Fibroblast of lung (primary cell): ENCODE data around the gene DRG1. TPM values are rescaled to one million over a fixed set of nuclear protein-coding genes. Genes with fewer than 3 reads are reported as not detected.

Experiments
- polyA plus RNA-seq, 2 donors: library from polyadenylated mRNA; depleted of rRNA in 1 of 2; stranded (reverse) in 1 of 2; unstranded in 1 of 2; fragments of >200 nt; gene quantifications; 2 replicates each; pipeline ENCODE4 v1.2.1, GENCODE V29; 2011 to 2012; ENCODE audit warnings: missing spikeins in 1 of 2
- total RNA-seq: library from RNA; depleted of rRNA; stranded (reverse); fragments of >200 nt; gene quantifications from 2 replicates; pipeline ENCODE4 v1.2.1, GENCODE V29; 2014

The DRG1 gene
- total and polyA plus RNA-seq, 2 donors (not counting 1 experiment from before 2014, with no cell fraction given): 76.4 to 78.8 TPM

Other genes starting within 250 kb of the DRG1 start
- 25.7 and 31.2 TPM in 2 replicates for gene RNF185, start 239.4 kb upstream of the DRG1 start, total RNA-seq
- gene RNF185, start 239.4 kb upstream of the DRG1 start, polyA plus RNA-seq: 55.8 and 56.1 TPM in 2 replicates
- 13.9 and 20.0 TPM in 2 replicates for gene LIMK2, start 187.3 kb upstream of the DRG1 start, total RNA-seq
- gene LIMK2, start 187.3 kb upstream of the DRG1 start, polyA plus RNA-seq: 3.4 and 4.0 TPM in 2 replicates
- 32.4 and 81.6 TPM in 2 replicates for gene PIK3IP1, start 107.1 kb upstream of the DRG1 start, total RNA-seq
- gene PIK3IP1, start 107.1 kb upstream of the DRG1 start, polyA plus RNA-seq: 18.1 and 32.1 TPM in 2 replicates
- gene PATZ1, start 53.3 kb upstream of the DRG1 start, total RNA-seq: 14.4 and 15.9 TPM in 2 replicates
- gene PATZ1, start 53.3 kb upstream of the DRG1 start, polyA plus RNA-seq: 6.1 and 6.7 TPM in 2 replicates
- 12.6 and 13.9 TPM in 2 replicates for gene EIF4ENIF1, start 90.2 kb downstream of the DRG1 start, total RNA-seq
- 25.2 and 25.7 TPM in 2 replicates for gene EIF4ENIF1, start 90.2 kb downstream of the DRG1 start, polyA plus RNA-seq
- gene SFI1, start 96.9 kb downstream of the DRG1 start, total RNA-seq: 10.0 and 11.4 TPM in 2 replicates
- gene SFI1, start 96.9 kb downstream of the DRG1 start, polyA plus RNA-seq: 3.6 and 6.2 TPM in 2 replicates